AG08396 (cell line): ENCODE data around the gene PKP4.

Experiments
- DNase-seq: peaks from one replicate; pipeline ENCODE4 v3.0.0; 2012; ENCODE audit warnings: low spot score, mixed read lengths

Gene PKP4

DNA sequence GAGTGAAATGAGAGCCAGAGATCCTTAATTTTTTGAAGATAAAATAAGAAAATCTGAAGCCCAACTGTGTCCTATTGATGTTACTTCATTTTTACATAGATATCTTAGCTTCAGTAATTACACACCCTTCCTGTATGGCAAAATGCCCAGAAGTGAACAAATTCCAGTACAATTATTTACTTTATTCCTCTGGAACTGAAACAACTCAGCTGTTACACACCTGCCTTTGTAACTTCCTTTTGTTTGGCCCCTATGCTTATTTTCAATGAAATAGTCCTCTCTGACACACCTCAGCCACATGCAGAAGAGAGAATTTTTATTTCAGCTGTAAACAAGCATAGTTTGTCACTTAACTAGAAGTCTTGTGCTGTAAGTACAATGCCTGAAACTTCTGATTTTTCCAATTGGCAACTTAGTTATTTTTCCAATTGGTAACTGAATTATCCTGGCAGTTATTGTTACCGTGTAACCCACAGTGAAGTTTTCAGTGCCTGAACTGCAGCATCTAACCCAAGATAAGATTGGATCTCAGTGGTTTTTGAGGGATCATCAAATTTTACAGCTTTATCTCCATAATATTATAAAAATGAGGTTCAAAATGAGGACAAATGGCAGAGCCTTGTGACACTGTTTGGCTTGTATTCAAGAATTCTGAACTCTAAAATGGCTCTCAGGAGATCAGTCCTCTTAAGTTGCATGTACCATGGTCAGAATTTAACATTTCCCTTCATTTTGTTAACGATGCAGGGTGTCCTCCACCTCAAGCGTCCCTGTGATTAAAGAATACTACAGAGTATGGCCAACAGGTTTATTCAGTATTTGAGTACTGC is 82.6 kb downstream of the PKP4 start:
- DNase-seq: no peak

DNA sequence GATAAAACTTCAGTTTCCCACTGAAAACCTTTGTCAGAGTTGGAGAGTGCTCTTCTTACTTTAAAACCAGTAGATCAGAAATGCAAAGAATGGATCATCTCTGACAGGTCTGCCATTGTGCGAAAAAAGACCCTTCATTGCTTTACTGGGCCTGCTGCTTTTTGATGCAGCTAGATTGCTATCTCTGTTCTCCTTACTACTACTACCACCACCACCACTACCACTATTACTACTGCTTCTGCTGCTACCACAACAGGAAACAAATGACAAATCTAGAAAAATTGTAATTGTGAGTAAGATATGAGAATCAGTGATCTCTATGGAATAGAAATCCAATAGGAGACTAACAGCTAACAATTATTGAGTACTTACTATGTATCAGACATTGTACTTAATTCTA is 85.8 kb downstream of the PKP4 start:
- DNase-seq: no peak

DNA sequence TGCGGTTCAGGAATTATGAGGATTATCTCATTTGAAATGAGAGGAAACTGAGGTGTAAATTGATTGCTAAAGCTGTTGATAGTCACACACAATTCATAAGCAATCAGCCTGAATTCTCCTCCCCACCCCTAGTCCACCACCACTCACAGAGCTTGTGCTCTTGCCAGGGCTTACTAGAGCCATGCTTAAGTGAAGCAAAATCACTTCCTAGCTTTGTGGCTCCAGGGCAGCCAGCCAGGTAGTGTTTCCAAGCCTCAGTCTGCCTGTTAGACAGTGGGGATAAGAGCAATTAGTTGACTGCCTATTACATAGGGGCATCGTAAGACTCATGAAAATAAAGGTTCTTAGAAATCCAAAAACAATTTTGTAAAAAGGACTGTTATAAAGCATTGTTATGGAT is 87.2 kb downstream of the PKP4 start:
- no peak for DNase-seq

DNA sequence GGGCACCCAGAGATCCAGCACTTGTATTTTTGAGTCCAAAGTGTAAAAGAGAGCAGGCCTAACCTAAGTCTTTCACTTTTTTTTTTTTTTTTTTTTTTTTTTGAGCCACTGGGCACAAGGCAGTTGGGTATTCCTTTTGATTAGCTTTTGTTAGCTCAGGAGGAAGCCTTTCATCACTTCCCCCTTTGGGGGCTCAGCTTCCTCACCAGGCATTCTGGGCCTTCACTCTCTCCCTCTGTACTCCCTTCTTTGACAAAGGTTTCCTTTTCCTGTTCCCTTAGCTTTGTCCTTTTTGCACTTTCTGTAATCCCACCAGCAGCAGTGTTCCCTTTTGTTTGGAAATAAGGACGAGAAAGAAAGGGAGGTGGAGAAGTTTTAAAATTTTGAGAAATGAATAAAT is 88.2 kb downstream of the PKP4 start:
- no peak for DNase-seq

DNA sequence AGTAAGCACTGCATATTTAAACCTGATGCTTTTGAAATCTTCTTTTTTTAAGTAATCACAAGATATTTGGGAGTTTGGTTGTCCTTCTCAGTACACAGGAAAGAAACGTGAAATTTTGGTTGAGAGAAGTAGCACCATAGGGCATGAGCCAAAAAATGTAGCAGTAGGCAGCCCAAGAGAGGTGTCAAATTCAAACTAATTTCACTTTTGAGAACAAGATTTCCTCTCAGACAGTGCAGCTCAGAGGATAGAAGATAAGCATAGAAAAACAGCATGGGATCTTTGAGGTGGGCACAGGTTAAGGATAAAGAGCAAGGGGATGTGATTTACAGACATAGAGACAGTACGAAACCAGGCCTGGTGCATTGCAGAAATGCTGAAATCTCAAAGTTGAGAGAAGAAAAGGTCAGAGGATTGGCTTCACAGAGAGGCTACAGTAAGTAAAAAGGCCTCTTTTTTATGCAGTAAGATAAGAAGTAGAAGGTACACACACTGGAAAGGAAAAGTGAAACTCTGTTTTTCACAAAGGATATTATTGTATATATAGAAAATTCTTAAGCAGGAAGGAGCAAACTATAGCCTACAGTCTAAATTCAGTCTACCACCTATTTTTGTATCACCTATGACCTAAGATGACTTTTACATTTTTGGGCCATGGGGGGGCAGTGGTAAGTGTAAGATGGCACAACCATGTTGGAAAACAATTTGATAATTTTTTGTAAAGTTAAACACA is 89.8 kb downstream of the PKP4 start:
- DNase-seq: no peak

DNA sequence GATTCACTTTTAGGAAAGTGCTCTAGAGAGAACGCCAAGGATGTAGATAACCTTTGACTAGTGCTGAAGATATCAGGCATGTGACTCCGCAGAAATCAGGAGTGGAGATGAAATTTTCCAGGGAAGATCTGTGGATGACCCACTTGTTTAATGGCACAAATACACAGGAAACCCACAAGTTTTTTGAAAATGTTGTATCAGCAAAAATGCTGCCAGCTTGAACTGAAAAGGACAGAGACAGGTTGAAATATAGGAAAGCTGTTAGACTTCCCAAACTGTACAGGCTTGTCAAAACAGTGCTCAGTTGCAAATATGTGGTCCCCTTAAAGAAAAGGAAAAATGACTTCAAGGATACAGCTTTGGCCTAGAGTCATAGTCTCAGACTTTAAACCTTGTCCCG is 96.5 kb downstream of the PKP4 start:
- DNase-seq: no peak

DNA sequence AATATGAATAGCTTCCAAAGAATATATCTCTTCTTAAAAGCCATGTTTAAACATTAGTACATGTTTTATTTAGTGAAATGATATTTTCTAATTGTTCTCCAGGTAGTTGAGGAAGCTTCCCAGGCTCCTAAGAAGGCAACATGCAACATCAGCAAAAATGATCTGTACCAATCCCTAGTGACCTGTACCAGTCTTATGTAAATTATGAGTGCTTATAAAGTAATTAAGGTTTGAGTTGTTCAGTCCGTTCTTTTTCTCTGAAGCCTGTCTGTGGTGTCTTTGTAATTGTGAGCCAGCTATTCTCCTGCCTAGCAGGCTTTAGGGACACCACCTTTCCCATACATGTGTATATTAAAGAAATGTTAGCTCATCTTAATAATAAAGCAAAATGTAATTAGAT is 98.2 kb downstream of the PKP4 start:
- no peak for DNase-seq

DNA sequence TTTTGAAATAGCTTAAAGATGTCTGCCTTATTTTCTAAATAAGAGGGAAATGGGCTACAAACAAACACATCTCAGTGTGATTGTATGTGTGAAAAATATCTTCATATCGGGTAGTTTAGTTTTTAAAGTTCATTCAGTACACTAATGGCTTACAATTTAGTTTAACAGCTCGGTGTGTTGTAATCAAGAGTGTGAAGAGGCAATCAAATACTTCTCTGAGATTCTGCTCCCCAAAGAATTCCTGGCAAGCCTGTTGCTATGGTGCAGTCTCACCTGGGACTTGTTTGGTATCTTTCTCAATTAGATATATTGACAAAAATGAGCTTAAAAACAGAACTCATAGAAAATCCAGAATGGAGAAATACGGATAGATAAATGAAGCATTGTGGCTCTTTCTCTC is 99.4 kb downstream of the PKP4 start:
- DNase-seq: no peak

DNA sequence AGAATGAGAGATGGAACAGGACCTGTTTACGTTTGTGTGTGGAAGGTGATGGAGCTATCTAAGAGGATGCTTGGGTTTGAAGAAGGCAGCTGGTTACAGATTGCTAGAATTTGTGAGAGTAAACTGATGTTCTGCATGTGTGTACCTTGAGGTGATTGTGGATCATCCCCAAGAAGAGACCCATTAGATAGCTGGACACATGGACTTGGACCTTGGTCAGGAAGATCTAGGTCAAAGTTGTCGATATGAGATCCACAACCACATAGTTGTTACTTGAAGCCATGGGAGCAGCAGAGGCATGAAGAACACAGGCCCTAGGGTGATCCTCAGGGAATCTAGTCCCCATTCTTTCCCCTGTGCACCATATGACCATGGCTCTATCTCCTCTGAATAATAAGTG is 101.0 kb downstream of the PKP4 start:
- no peak for DNase-seq

DNA sequence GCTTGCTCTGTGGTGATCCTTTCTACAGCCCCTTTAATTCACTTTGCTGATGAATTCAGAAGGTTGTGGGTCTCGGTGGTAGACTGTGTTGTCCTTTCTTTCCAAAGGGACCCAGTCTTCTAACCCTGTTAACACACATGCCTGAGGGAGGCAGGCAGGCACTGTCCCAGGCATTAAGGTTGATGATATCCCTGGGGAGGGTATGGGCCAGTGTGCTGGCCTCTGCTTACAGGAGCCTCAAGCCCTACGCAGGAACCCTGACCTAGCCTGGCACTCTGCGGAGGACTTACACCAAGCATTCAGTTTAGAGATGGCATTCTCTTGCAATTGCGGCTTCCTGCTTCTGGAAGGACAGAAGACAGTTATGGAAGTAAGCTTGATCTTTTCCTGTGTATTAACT is 102.5 kb downstream of the PKP4 start:
- DNase-seq: no peak

DNA sequence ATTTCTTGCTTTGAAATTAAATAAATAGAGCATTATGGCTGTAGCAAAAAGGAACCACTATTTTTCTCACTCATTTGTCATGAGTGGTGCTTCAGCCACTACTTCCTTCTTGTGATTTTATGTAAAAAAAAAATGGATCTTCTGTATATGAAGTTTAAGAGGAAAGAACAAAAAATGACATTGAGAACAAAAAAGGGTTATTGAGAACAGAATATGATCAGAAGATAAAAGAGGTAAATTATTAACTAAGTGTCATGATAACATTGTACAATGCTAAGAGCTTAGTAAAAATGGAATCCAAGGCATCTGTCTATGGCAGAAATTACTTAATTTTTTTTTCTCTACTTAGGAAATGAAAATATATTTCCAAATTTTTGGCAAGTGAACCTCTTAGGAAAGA is 103.5 kb downstream of the PKP4 start:
- DNase-seq: no peak

DNA sequence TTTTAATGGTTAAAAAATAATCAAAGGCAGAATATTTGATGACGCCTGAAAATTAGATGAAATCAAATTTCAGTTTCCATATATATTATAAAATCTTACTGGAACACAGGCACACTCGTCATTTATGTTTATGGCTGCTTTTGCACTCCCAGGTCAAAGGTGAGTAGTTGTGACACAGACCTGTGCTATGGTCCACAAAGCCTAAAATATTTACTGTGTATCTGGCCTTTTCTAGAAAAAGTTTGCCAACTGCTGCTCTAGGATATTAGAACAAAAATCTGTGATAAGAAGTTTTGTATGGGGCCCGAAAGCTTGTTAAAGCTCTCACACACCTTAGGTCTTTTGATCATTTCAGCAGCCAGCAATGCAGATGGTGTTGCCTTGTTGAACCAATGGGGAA is 104.3 kb downstream of the PKP4 start:
- no peak for DNase-seq

DNA sequence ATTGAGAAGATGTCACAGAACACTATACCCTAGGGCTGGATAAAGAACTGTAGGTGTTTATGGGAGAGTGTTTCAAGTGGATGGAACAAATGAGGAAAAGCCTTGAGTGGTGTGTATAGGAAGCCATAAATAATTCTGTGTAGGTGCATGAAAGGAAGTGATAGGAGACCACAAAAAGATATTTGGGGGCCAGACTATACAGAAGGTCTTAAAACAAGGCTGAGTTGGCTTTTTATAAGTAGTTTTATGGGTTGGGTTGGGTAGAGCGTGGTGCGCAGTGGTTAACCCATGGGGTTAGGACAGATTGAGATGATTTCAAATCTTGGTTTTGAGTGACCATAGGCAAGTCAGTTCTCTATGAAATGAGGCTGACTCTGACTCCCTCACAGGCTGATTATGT is 110.5 kb downstream of the PKP4 start:
- DNase-seq: no peak

DNA sequence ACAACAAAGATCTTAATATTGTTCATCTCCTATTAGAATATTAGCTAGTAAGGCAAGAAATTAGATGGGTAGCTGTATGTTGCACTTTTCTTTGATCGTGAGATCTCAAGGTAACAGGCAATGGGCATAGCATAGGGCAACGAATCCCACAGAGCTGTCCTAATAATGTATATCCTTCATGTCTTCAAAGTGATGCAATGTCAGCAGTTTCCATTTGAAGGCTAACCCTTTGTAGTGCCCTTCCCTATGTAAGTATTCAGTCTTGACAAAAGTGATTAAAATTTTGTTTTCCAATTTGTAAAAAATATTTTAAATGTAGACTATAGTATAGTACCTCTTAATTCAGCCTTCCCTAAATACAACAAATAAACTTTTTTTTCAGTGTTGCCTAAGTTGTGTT is 112.5 kb downstream of the PKP4 start:
- no peak for DNase-seq

DNA sequence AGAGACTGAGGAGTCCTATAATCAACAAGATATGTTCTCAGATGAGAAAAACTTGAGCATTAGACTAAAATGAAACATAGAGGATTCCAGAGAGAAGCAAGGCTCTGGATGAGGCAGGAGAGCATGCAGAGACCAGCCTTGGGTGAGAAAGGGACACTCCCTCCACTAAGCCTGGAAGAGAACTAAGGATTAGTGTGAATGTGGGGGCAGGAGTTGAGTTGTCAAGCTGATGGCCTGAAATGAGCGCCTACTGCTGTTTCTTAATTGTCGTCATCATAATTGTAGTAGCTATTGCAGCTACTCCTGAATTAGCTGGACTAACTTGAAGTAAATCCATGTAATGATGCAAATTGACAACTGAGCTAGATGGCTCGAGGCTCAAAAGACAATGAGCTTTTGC is 114.1 kb downstream of the PKP4 start:
- no peak for DNase-seq

DNA sequence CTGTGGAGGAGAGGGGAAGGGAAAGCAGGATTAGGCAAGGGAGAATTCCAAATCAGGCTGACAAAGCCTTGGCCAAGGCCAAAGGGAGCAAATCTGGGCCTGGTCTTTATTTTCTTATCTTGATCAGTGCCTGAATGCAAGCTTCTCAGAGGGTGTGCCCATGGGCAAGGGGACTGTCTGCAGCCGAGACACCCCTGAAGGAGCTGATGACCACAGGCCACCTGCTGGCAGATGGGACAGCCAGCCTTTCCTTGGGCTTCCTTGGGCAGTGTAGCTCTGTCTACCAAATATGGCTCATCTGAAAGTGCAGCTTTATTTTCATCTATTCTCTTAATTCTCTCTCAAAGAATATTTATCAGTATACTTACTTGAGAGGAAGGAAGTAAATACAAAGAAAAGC is 117.0 kb downstream of the PKP4 start:
- DNase-seq: no peak

DNA sequence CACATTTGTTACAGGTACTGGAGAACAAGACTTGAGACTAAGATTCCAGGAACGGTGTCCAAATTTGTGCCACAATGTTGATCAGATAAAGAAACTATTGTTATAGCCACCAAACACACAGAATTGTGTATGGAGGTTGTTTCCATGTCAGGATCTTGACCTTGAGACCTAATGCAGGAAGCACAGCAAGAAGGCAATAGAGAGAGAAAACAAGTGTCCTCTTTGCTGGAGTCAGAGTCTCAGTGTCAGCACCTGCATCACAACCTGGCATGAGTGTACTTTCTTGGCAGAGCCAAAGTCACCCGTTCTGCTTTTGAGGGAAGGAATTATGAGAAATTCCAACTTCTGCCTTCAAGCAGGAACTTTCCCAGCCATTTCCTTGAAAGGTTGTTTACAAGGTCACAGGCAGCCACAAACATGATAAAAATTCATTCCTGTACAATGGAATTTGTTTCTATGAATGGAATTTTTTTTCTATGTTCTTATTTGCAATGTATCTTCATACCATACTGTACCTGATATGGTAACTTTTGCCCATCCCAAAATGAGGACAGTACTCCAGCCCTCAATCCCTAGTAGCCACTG is 118.4 kb downstream of the PKP4 start:
- no peak for DNase-seq

DNA sequence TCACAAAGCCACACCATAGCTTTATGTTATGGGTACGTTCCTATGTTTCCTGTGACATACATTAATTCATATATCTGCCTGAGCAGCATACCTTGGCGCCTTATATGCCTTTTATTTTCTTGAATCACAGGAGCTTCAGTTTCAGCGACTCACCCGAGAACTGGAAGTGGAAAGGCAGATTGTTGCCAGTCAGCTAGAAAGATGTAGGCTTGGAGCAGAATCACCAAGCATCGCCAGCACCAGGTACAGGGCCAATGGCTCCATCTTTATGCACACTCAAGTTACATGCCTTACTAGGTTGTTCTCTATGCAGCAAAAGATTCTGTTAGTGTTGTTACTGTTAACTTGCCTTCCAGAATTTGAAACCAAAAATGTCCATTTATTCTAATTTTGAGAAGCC is 120.4 kb downstream of the PKP4 start:
- no peak for DNase-seq

DNA sequence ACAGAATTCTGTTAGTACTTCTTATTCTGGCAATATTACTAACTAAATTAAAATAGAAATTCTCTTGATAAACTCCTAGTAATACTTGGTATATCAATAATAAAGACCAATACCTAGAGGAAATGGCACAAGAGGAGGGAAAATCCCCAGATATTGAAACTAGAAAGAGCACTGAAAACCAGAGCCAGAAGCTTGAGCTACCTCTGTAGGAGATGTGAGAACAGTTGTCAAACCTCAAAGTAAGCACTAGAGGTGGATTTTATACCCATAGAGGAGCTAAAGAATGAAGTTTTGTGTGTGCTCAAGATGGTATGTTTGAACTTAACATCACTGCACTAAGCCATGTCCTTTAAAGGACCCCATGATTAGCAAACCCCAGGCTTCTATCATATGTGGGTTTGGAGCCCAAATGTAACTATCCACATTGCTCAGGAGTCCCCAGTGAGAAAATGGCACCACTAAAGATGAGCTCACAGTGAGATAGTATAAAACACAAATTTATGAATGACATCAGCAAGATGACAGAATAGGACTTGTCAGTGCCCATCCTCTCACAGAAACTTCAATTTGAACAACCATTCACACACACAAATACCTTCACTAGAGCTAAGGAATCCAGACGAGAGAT is 122.1 kb downstream of the PKP4 start:
- DNase-seq: no peak

DNA sequence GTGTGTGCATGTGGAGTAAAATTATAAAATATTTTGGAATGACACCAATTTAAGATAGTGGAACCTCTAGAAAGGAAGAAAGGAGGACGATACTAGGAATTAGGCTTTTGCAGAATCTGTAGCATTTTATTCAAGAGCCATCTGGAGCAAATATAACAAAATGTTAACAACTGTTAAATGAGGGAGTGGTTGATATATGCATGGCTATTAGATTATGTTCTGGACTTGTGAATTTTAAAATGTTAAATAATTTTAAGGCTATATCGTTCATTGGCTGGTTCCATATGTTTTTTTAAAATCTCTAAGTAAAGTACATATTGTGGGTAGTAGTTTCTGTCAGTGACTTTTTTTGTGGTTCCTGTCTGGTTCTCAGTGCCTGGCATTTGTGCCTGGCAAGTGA is 123.2 kb downstream of the PKP4 start:
- DNase-seq: no peak

DNA sequence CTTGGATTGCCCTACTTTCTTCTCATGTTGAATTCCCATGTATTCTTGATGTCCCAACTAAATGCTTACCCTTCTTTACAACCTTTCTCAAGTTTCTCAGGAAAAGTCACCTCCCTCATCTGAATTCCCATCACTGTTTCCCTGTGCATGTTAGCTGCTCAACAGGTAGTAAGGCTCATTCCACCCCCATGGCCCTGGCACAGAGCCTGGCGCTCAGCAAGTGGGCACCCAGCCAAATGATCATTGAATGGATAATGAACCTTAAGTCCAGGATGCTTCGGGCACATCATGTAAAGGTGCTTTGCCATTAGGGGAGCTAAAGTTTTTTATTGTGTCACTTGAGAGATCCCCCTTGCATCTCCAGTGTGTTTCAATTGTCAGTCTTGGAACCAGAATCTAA is 124.0 kb downstream of the PKP4 start:
- DNase-seq: no peak

DNA sequence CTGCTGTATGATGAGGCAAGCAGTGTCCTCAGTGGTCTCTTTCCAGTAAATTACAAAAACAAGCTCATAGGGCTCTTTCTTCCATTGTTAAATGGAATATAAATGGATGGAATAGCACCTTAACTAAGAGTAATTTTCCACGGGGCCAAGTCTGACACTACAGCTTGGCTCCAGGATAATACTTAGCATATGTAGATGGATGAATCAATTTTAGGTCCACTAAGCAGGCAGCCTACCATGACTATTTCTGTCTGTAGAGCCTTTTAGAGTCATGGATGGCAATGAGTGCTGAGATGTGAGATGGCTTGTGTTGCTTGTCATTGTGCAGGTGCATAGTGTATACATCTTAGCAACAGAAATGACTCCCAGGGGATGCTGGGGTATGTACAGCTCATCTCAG is 125.9 kb downstream of the PKP4 start:
- DNase-seq: no peak

DNA sequence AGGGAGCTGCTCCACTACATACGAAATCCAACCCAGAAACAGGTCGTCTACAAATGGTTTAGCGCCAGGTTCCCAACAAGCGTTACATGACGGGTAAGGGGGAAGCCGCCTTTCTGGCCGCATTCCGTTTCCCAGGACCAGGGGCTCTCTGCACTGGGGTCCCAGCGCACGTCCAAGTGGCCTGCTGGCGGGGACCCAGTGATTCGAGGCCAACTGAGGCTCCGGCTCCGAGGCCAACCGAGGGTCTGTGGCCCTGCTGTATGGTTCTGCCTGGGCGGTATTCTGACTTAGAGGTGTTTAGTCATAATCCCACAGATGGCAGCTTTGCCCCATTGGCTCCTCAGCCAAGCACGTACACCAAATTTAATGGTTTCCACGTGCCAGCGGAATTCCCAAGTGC is 127.2 kb downstream of the PKP4 start:
- no peak for DNase-seq
